DMS79 treated with DMSO at 0.1 percent for 48 hours (cell line): ENCODE data around the gene COL4A2.

Source experiments
- DNase-seq: peaks from one replicate; lab custom pipeline; 2025; lab: John Stamatoyannopoulos, UW

COL4A2 gene

DNA sequence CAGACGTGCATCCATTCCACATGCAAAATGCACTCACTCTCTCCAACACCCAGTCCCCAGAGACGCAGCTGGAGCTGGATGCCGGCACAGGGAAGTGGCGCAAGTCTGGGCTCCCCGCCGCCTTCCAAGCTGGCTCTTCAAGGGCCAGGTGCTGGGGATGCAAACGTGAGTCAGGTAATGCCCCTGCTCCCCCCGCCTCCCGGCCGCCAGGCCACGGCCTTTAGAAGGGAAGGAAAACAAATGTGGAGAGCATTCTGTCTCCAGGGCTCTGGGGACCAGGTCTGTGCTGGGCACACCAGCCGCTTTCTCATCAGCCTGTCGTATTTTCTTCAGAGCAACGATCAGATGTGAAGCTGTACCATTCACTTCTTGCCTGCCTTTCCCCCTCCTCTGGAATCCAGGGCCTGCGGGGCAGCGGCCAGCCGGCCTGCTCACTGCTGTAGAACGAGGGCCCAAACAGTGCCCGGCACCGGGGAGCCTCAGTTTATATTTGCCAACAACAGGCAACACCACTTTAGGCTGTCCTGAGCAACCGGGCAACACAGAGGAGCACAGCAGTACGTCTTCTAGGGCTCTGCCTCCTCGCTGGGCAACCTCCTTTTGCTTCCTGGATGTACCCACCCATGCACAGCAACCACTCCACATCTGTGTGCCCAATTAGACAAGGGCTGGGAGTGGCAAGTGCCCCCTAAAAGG is 250.7 kb downstream of the COL4A2 start:
- DNase-seq: peak; percentile 75

DNA sequence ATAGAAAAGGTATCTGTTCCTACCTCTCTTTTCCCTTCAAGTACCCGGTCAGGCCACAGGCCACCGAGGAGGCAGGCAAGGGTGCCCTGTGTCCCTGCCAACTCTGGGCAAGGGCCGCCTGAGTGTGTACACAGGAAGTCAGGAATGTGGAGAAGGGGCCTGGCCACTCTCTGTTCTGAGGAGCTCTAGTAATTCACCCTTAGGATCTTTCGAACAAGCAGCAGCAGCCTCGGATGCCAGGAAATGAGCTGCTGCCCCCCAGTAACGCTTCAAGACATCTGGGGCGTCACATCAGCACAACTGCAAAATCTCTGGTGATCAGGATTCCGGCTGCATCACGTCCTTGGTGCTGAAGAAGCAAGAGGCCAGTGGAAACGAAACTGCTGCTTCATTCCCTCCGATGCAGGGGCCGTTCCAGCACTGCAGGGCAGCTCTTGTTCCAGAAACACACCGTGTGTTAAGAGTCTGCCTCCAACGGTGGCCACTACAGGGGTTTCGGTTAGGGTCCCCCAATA is 252.4 kb downstream of the COL4A2 start:
- peak; percentile 73 for DNase-seq

DNA sequence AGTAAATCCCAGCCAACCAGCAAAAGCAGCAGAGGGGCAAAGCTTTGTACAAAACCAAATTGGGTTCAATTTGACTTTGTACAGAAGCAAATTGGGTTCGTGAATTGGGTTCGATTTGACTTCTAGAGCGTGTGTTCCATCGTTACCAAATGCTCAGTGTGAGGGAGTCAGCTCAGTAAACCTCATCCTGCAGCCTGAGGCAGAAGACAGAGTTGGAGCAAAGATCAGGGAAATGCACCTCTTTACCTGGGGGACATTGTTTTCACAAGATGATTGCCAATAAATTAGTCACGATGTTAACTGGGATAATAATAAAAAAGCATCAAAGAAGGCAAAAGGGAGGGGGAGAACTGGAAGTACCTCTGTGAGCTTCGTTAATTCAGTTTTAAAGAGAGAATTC is 252.9 kb downstream of the COL4A2 start:
- DNase-seq: peak; percentile 69

DNA sequence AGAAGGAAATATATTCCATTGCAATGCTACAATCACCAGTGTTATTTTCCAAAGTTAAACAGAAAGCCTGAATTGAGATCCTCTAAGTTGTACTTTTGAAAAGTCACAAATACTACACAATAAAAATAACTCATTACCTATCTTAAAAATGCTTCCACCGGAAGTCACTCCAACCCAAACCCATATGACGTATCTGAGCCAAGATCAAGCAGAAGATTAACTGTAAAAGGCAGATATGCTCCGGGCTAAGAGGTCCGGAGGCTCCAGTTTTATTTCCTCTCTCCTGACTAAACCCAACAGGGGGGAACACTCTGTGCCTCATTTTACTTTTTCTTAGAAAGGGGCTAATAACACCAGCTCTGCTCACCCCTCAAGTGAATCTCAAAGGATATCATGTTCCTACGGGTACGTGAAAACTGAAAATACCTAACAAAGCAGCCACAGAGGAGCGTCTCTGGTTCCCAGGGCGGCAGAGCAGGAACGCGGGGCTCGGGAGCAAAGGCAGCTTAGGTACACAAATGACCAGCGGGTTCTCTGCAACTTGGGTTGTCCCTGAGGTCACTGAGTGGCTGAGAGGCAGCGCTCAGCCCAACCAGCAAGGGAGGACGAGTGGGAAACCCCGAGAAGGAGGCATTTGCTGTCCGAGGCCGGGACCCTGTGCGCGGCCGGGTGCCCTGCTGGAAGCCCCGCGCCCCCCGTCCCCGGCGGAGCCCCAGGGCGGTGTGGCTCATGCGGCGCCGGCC is 253.7 kb downstream of the COL4A2 start:
- peak; percentile 79 for DNase-seq

GRCh38 chr13:110561344-110562035 is 254.4 kb downstream of the COL4A2 start, which contains the start of gene RAB20:
TSS of gene RAB20 (minus strand) at chr13:110561722. CDS start at chr13:110561519, 203 bp downstream.
- DNase-seq: peak; percentile 90

DNA sequence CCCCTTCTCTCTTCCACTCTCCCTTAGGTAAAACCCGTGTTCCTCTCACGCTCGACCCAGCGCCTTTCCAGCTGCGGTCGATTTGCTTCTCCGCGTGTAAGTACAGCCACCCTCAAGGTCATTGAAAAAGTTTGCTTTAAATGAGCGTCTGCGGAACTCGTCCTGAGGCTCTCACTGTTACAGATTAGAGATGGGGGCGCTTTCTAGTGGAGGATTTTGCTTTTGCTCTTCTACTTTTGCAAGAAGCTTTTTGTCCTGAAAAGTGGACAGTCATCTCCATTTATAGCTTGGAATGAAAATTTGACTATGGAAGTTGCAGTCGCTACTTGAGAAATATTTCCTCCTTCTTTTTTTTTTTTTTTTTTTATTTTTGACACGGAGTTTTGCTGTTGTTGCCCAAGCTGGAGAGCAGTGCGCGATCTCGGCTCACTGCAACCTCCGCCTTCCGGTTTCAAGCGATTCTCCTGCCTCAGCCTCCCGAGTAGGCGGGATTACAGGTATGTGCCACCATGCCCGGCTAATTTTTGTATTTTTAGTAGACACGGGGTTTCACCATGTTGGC is 255.0 kb downstream of the COL4A2 start:
- DNase-seq: peak; percentile 90
